Measurements from ENCODE around the gene SLC37A3.

Gene SLC37A3

GRCh38 chr7:140400381-140400780 is 2.1 kb upstream of the SLC37A3 start:
- no peak for DNase-seq

- no peak for DNase-seq
Measured at GRCh38 chr7:140398821-140399220, 491 bp upstream of the SLC37A3 start.

GRCh38 chr7:140393756-140394306 is 4.5 kb downstream of the SLC37A3 start:
- no peak for DNase-seq

- no peak for DNase-seq
Measured at GRCh38 chr7:140391634-140392033, 6.7 kb downstream of the SLC37A3 start.

GRCh38 chr7:140390466-140391190 is 7.7 kb downstream of the SLC37A3 start:
- peak; percentile 63 for DNase-seq

- DNase-seq = no peak
Measured at GRCh38 chr7:140390034-140390433, 8.3 kb downstream of the SLC37A3 start.

GRCh38 chr7:140389445-140389844 is 8.9 kb downstream of the SLC37A3 start:
- no peak for DNase-seq

GRCh38 chr7:140384894-140385545 is 13.3 kb downstream of the SLC37A3 start:
- DNase-seq = no peak

- DNase-seq = no peak
Measured at GRCh38 chr7:140383954-140384713, 14.2 kb downstream of the SLC37A3 start.

- peak; percentile 82 for DNase-seq
Measured at GRCh38 chr7:140375892-140376730, 22.2 kb downstream of the SLC37A3 start.

- DNase-seq = no peak
Measured at GRCh38 chr7:140375323-140375722, 23.0 kb downstream of the SLC37A3 start.

- no peak for DNase-seq
Measured at GRCh38 chr7:140369294-140369693, 29.0 kb downstream of the SLC37A3 start.

GRCh38 chr7:140367528-140367927 is 30.8 kb downstream of the SLC37A3 start:
- no peak for DNase-seq

- DNase-seq = no peak
Measured at GRCh38 chr7:140364819-140365218, 33.5 kb downstream of the SLC37A3 start.

GRCh38 chr7:140360697-140361229 is 37.6 kb downstream of the SLC37A3 start:
- DNase-seq = peak; percentile 35

- peak; percentile 68 for DNase-seq
Measured at GRCh38 chr7:140358412-140359051, 39.8 kb downstream of the SLC37A3 start.

GRCh38 chr7:140358024-140358411 is 40.3 kb downstream of the SLC37A3 start:
- DNase-seq = no peak

GRCh38 chr7:140350056-140350455 is 48.3 kb downstream of the SLC37A3 start:
- DNase-seq = no peak

GRCh38 chr7:140349144-140349771 is 49.1 kb downstream of the SLC37A3 start:
- no peak for DNase-seq

- DNase-seq = no peak
Measured at GRCh38 chr7:140348161-140348849, 50.0 kb downstream of the SLC37A3 start.

GRCh38 chr7:140347218-140347617 is 51.1 kb downstream of the SLC37A3 start:
- no peak for DNase-seq
